ENCODE measurements around the gene KIAA1586.

Gene KIAA1586

DNA sequence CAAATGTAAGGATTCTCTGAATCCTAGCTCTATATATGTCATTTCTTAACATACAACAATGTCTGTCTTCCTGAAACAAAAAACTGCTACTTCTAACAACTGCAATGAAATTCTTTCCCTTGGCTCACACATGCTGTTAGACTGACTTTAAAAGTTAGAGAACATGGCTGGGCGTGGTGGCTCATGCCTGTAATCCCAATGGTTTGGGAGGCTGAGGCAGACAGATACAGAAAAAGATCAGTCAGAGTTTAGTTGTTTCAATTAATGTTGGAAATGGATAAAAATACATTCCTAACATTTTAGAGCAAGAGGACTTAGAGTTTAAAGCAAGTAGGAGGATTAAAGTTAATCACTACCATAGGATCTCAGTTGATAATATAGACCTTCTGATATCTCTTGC is 28.7 kb upstream of the KIAA1586 start:
- H3K36me3 ChIP-seq, result no peaks in the 10 kb centered on the region
- no peak overlapping the region for H3K4me3 ChIP-seq
- no peaks in the 10 kb centered on the region for H4K20me1 ChIP-seq
- H3K4me2 ChIP-seq, result no peak overlapping the region
- no peaks in the 10 kb centered on the region for H3K9me3 ChIP-seq
- no peak overlapping the region for H3K27ac ChIP-seq
- H3K27me3 ChIP-seq, result no peaks in the 10 kb centered on the region
- no peak for TF ChIP-seq Cebpa-rat (IDR thresholded peaks at IDR 0.05)
- H3K4me1 ChIP-seq, result no peaks in the 10 kb centered on the region
- no peak overlapping the region for H3K9ac ChIP-seq

DNA sequence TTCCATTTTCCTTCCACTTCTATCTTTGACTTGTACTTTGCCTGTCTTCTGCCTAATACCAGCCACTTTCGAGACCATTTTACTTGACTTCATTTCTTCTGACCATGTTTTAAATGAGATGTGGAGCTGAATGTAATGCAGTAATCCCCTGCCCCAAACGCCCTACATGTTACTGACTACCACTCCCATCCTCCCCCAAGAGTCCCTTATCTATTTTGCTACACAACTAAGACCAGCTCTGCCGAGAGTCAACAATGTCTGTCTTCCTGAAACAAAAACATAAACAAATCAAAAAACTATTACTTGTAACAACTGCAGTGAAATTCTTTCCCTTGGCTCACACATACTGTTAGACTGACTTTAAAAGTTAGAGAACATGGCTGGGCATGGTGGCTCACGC is 27.1 kb upstream of the KIAA1586 start:
- no peaks in the 10 kb centered on the region for H3K4me1 ChIP-seq
- TF ChIP-seq Cebpa-rat (IDR thresholded peaks at IDR 0.05), result no peak
- no peaks in the 10 kb centered on the region for H3K36me3 ChIP-seq

DNA sequence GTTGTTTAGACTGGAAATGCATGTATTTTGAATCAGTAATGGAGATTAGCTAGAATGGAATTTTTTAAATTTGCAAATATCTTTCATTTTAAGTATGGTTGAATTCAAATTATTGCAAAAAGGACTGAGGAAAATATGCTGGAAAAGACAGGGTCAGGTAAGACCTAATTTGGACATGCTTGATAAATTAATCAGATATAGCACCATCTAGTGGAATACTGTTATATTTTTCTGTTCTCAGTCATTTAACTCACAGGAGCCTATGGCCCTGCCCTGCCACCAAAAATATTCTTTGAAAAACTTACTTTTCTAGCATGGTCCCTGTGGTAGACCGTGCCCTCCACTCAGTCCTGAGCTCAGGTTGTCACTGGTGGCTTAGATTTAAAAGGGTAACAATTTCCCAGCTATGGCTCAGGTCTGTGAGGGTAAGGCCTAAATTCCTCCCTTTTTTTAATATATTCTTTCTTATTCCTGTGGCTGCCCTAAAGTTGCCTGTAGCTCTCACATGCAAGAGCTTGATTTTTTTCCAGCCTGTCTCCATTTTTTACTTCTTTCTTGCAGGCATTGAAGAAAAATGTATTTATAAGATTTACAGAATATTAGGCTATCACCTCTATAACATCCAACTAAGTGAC is 25.3 kb upstream of the KIAA1586 start:
- no peaks in the 10 kb centered on the region for H3K36me3 ChIP-seq
- H4K20me1 ChIP-seq, result no peaks in the 10 kb centered on the region
- no peak overlapping the region for H3K9ac ChIP-seq
- peaks cover 20% of the 10 kb centered on the region for H3K9me3 ChIP-seq
- no peak overlapping the region for H3K4me3 ChIP-seq
- no peaks in the 10 kb centered on the region for H3K27me3 ChIP-seq
- TF ChIP-seq Cebpa-rat (IDR thresholded peaks at IDR 0.05), result no peak
- H3K4me1 ChIP-seq, result no peaks in the 10 kb centered on the region
- no peak overlapping the region for H3K27ac ChIP-seq
- no peak overlapping the region for H3K4me2 ChIP-seq

More for the DNA sequence above, 27.1 kb upstream of the KIAA1586 start:
- Histone ChIP-seq H3K9me3 (peaks cover 6% of the 10 kb centered on the region), H4K20me1 (no peaks in the 10 kb centered on the region), H3K4me3 (no peak overlapping the region), H3K27me3 (no peaks in the 10 kb centered on the region), H3K27ac (no peak overlapping the region), H3K9ac (no peak overlapping the region), H3K4me2 (no peak overlapping the region)

DNA sequence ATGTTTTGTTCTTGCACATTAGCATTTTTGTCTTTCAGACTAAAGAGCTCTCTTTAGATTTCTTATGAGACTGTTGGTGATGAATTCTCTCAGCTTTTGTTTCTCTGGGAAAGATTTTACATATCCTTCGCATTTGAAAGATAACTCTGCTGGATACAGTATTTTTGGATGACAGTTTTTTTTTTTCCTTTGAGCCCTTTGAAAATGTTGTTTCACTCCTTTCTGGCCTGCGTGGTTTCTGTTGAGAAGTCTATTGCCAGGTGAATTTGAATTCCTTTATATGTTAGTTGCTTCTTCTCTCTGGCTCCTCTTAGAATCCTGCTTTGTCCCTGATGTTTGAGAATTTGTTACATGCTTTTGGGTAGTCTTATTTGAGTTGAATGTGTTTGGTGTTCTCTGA is 22.2 kb upstream of the KIAA1586 start:
- Histone ChIP-seq H3K27ac (no peak overlapping the region), H3K36me3 (no peaks in the 10 kb centered on the region), H3K4me1 (no peaks in the 10 kb centered on the region), H4K20me1 (no peaks in the 10 kb centered on the region), H3K27me3 (no peaks in the 10 kb centered on the region), H3K4me2 (no peak overlapping the region), H3K4me3 (no peak overlapping the region), H3K9ac (no peak overlapping the region), H3K9me3 (peaks cover 20% of the 10 kb centered on the region)
- TF ChIP-seq Cebpa-rat (IDR thresholded peaks at IDR 0.05), result no peak

DNA sequence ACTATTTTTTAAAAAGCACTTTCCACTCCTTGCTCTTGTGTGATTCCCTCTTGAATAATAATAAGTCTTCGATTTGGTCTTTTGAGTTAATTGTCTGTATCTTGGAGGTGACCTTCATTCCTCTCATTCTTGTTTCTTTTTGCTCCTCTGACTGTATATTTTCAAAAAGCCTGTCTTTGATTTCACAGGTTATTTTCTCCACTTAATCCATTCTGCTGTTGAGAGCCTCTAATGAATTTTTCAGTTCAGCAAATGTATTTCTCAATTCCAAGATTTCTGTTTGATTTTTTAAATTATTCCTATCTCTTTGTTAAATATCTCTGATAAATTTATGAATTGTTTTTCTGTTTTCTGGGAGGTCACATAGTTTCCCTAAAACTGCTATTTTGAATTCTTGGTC is 21.7 kb upstream of the KIAA1586 start:
- no peaks in the 10 kb centered on the region for H3K4me1 ChIP-seq

DNA sequence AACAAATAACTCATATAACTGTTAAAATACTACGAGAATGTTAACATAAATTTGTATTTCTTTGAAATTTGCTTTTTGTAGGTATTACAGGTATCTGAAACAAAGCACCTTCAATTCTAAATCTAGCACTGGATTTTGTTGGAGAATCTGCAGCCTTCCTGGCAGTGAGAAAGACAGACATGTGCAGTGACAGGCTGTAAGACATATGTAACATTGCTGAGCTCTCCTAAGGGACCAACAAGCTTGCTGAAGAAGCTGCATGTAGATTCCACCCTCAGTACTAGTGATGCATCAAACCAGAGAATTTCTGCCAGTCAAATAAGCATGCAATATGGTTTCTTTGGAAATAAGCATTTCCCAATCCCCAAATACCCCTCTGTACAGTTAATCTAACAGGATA is 20.5 kb upstream of the KIAA1586 start:
- H3K4me3 ChIP-seq, result no peak overlapping the region
- no peak overlapping the region for H3K9ac ChIP-seq
- no peaks in the 10 kb centered on the region for H3K4me1 ChIP-seq
- H3K27ac ChIP-seq, result no peak overlapping the region
- no peaks in the 10 kb centered on the region for H3K36me3 ChIP-seq
- H4K20me1 ChIP-seq, result no peaks in the 10 kb centered on the region
- TF ChIP-seq Cebpa-rat (IDR thresholded peaks at IDR 0.05), result no peak
- H3K4me2 ChIP-seq, result no peak overlapping the region
- H3K9me3 ChIP-seq, result peaks cover 20% of the 10 kb centered on the region
- H3K27me3 ChIP-seq, result no peaks in the 10 kb centered on the region

More for the DNA sequence above, 21.7 kb upstream of the KIAA1586 start:
- H3K9ac ChIP-seq, result no peak overlapping the region
- H3K9me3 ChIP-seq, result peaks cover 20% of the 10 kb centered on the region
- H3K36me3 ChIP-seq, result no peaks in the 10 kb centered on the region
- no peak overlapping the region for H3K4me2 ChIP-seq
- TF ChIP-seq Cebpa-rat (IDR thresholded peaks at IDR 0.05), result no peak
- H3K4me3 ChIP-seq, result no peak overlapping the region
- no peak overlapping the region for H3K27ac ChIP-seq
- H4K20me1 ChIP-seq, result no peaks in the 10 kb centered on the region
- no peaks in the 10 kb centered on the region for H3K27me3 ChIP-seq

DNA sequence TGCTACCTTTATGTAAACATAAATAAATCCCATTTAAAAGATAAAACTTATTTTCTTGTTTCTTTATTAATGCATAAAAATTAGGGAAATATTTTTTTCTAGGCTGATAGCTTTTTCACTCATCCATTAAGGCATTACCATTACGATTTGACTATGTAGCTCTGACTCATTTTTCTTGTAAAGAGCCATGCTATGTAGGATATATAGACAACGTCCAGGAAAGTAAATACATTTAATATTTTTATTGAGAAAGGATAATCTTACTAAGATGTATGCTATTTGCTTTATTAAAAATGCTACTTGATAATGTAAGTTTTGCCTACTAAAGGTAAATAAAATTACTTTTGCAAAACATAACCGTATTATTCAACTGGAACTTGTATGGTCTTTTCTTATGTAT is 19.2 kb upstream of the KIAA1586 start:
- no peak for TF ChIP-seq Cebpa-rat (IDR thresholded peaks at IDR 0.05)
- H4K20me1 ChIP-seq, result no peaks in the 10 kb centered on the region
- no peak overlapping the region for H3K4me2 ChIP-seq
- no peaks in the 10 kb centered on the region for H3K27me3 ChIP-seq
- no peak overlapping the region for H3K9ac ChIP-seq
- no peaks in the 10 kb centered on the region for H3K36me3 ChIP-seq
- no peak overlapping the region for H3K4me3 ChIP-seq
- peaks cover 20% of the 10 kb centered on the region for H3K9me3 ChIP-seq
- no peak overlapping the region for H3K27ac ChIP-seq
- H3K4me1 ChIP-seq, result no peaks in the 10 kb centered on the region

DNA sequence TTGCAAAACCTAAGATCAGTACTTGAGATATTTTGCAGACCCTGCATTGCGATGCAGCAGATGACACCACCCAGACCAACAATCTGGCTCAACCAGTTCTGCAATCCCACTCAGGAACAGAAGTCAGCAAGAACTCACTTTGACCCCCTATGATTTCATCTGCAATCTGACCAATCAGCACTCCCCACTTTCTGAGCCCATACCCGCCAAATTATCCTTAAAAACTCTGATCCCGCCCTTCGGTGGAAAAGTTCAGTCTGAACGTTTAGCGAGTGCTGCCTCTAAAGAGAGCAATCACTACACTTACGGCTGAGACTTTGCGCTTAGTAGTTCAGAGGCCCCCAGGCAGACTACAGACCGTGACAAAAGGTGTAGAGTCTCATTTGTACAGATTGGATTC is 17.3 kb upstream of the KIAA1586 start:
- H3K36me3 ChIP-seq, result no peaks in the 10 kb centered on the region
- H3K4me2 ChIP-seq, result no peak overlapping the region
- no peak overlapping the region for H3K27ac ChIP-seq
- no peaks in the 10 kb centered on the region for H4K20me1 ChIP-seq
- no peak overlapping the region for H3K4me3 ChIP-seq
- no peaks in the 10 kb centered on the region for H3K27me3 ChIP-seq
- no peaks in the 10 kb centered on the region for H3K4me1 ChIP-seq
- H3K9ac ChIP-seq, result no peak overlapping the region
- peaks cover 16% of the 10 kb centered on the region for H3K9me3 ChIP-seq
- no peak for TF ChIP-seq Cebpa-rat (IDR thresholded peaks at IDR 0.05)

DNA sequence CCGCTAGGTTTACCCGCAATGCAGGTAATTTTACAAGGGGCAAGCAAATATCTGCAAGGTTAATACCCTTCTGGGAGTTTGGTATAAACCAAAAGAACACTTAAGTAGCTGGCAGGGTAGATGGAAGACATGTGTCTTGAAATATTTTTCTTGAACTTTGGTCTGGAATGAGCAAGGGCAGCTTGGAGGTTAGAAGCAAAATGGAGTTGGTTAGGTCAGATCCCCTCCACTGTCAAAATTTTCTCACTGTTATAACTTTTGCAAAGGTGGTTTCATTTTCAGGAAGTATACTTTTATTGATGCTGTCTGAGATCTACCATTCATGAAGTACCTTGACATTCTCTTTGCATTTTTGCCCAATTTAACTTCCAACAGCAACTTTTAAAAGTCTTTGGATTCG is 13.3 kb upstream of the KIAA1586 start:
- H3K36me3 ChIP-seq, result no peaks in the 10 kb centered on the region
- H3K4me1 ChIP-seq, result no peaks in the 10 kb centered on the region
- no peak for TF ChIP-seq Cebpa-rat (IDR thresholded peaks at IDR 0.05)
- H3K9ac ChIP-seq, result no peak overlapping the region
- no peaks in the 10 kb centered on the region for H4K20me1 ChIP-seq
- H3K4me3 ChIP-seq, result no peak overlapping the region
- no peak overlapping the region for H3K27ac ChIP-seq
- no peak overlapping the region for H3K4me2 ChIP-seq
- no peaks in the 10 kb centered on the region for H3K27me3 ChIP-seq
- H3K9me3 ChIP-seq, result no peaks in the 10 kb centered on the region

DNA sequence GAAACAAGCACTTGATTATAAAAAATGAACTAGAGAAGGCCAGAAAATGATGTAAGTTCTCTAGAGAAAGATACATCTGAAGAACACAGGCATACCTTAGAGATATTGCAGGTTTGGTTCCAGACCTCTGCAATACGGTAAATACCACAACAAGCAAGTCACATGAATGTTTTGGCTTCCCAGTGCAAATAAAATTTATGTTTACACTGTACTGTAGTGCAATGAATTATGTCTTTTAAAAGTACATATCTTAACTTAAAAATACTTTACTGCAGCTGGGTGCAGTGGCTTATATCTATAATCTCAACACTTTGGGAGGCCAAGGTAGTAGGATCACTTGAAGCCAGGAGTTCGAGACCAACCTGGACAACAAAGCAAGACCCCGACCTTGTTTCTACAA is 10.9 kb upstream of the KIAA1586 start:
- TF ChIP-seq Cebpa-rat (IDR thresholded peaks at IDR 0.05), result no peak
- no peak overlapping the region for H3K4me2 ChIP-seq
- H3K4me1 ChIP-seq, result no peaks in the 10 kb centered on the region
- no peaks in the 10 kb centered on the region for H4K20me1 ChIP-seq
- no peak overlapping the region for H3K27ac ChIP-seq
- no peaks in the 10 kb centered on the region for H3K9me3 ChIP-seq
- no peak overlapping the region for H3K4me3 ChIP-seq
- H3K27me3 ChIP-seq, result no peaks in the 10 kb centered on the region
- H3K9ac ChIP-seq, result no peak overlapping the region
- H3K36me3 ChIP-seq, result no peaks in the 10 kb centered on the region

DNA sequence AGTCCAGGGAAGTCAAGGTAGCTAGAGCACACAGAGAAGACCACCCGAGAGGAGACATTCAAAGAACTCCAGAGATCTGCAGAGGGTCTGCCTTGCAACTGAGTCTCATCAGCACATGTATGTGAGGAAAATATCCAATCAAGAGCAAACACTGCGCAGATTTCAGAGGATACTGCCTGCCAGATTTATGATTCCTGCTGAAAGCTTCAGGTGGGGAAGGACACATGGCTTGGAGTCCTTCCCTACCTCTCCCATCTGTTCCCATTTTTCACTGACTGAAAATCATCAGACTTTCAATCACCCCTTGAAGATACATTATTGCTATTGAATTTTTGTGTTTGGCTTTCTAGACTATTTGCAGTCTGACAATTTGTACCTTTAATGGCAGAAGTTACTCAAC is 7.6 kb upstream of the KIAA1586 start:
- Histone ChIP-seq H3K4me1 (no peaks in the 10 kb centered on the region), H3K27ac (no peak overlapping the region), H4K20me1 (no peaks in the 10 kb centered on the region), H3K4me3 (no peak overlapping the region), H3K4me2 (no peak overlapping the region), H3K36me3 (no peaks in the 10 kb centered on the region), H3K9me3 (no peaks in the 10 kb centered on the region), H3K27me3 (no peaks in the 10 kb centered on the region), H3K9ac (no peak overlapping the region)
- no peak for TF ChIP-seq Cebpa-rat (IDR thresholded peaks at IDR 0.05)

Measured in BLaER1 (cell line).